Activated CD4-positive, alpha-beta T cell treated with anti-CD3 and anti-CD28 coated beads, Interleukin-2, amount 50 U/mL, for 1 hour (primary cell): ENCODE results near the gene EVC.
"Not testable (repeated sequence)": the region's sequence is repeated elsewhere in the genome, so short reads cannot be mapped to it uniquely, and the experiment has no call there.

Source experiments
- DNase-seq: peaks from one replicate; pipeline ENCODE4 v3.0.0-alpha.2; 2020

The EVC gene

GRCh38 chr4:5708449-5709206 is 2.4 kb upstream of the EVC start, which contains the start of gene EVC2:
TSS of gene EVC2 (minus strand) at chr4:5708559. CDS start at chr4:5708513, 46 bp downstream.
- DNase-seq = peak; percentile 5

- no peak for DNase-seq
These were observed 1.8 kb upstream of the EVC start for GRCh38 chr4:5709207-5709575.

GRCh38 chr4:5710065-5710960 is 688 bp upstream of the EVC start:
- no peak for DNase-seq

- DNase-seq = no peak
These were observed 631 bp downstream of the EVC start for GRCh38 chr4:5711479-5712184.

GRCh38 chr4:5712517-5712916 is 1.5 kb downstream of the EVC start:
- DNase-seq = no peak

- DNase-seq = no peak
These were observed 1.9 kb downstream of the EVC start for GRCh38 chr4:5712931-5713330.

- no peak for DNase-seq
These were observed 2.9 kb downstream of the EVC start for GRCh38 chr4:5713861-5714260.

- no peak for DNase-seq
These were observed 4.4 kb downstream of the EVC start for GRCh38 chr4:5715357-5715756.

GRCh38 chr4:5716391-5716790 is 5.4 kb downstream of the EVC start:
- no peak for DNase-seq

GRCh38 chr4:5717449-5718158 is 6.6 kb downstream of the EVC start:
- DNase-seq = no peak

- no peak for DNase-seq
These were observed 7.4 kb downstream of the EVC start for GRCh38 chr4:5718411-5718810.

- DNase-seq = no peak
These were observed 8.5 kb downstream of the EVC start for GRCh38 chr4:5719350-5720055.

- no peak for DNase-seq
These were observed 9.3 kb downstream of the EVC start for GRCh38 chr4:5720157-5720850.

- DNase-seq = no peak
These were observed 10.0 kb downstream of the EVC start for GRCh38 chr4:5720980-5721379.

- no peak for DNase-seq
These were observed 10.9 kb downstream of the EVC start for GRCh38 chr4:5721923-5722322.

GRCh38 chr4:5722328-5722727 is 11.3 kb downstream of the EVC start:
- DNase-seq = no peak

GRCh38 chr4:5724377-5724776 is 13.4 kb downstream of the EVC start:
- DNase-seq = no peak

GRCh38 chr4:5728412-5728811 is 17.4 kb downstream of the EVC start:
- DNase-seq = not testable (repeated sequence)

GRCh38 chr4:5730436-5730835 is 19.4 kb downstream of the EVC start:
- DNase-seq = no peak

- DNase-seq = no peak
These were observed 20.3 kb downstream of the EVC start for GRCh38 chr4:5730993-5731990.
